Mononuclear cell (primary cell): Measurements from ENCODE around the gene MICAL2. TPM values are rescaled to one million over a fixed set of nuclear protein-coding genes. Genes with fewer than 3 reads are reported as not detected.

Source experiments
- H3K27me3 ChIP-seq: 2 replicates; pipeline ENCODE4 v1.6.0; 2011; ENCODE audit warnings: low read length, control low read depth; ENCODE audit not compliant: insufficient read depth
- H3K4me1 ChIP-seq: 2 replicates; pipeline ENCODE4 v1.5.1; 2011; ENCODE audit warnings: mild to moderate bottlenecking, low read length, control low read depth; ENCODE audit not compliant: insufficient read depth
- H3K4me3 ChIP-seq: 2 replicates; pipeline ENCODE4 v1.5.1; 2011; ENCODE audit warnings: mild to moderate bottlenecking, low read length, moderate library complexity
- H3K9me3 ChIP-seq: 2 replicates; pipeline ENCODE4 v1.5.1; 2011; ENCODE audit warnings: low read depth, mild to moderate bottlenecking, control low read depth, low read length
- total RNA-seq: library from RNA; depleted of rRNA; stranded (reverse); fragments of >200 nt; gene quantifications from one replicate; pipeline ENCODE4 v1.2.3, GENCODE V29; 2012

Gene MICAL2
- total RNA-seq, 1 donor, result 14.5 TPM

DNA sequence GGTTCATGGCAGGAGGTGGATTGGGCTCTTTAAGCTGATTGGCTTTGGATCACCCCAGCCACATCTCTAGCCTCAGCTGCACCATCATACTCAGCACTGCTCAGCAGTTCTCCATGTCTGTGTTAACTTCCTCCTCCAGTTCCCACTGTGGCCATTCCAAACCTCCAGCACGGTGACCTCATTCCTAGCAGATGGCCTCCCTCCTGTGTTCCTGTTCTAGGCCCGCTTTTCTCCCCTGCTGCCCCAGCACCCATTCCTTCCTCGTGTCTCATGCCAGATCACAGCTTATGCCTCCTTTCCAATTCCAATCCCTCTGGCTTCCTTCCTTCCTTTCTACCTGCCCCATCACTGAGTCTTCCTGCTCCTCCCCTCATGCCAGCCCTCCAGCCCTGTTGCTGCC is 96.1 kb downstream of the MICAL2 start:
- Histone ChIP-seq H3K4me3 (no peak overlapping the region), H3K27me3 (no peaks in the 10 kb centered on the region), H3K9me3 (no peaks in the 10 kb centered on the region), H3K4me1 (no peaks in the 10 kb centered on the region)

- Histone ChIP-seq H3K9me3 (no peaks in the 10 kb centered on the region), H3K27me3 (no peaks in the 10 kb centered on the region), H3K4me1 (no peaks in the 10 kb centered on the region), H3K4me3 (no peak overlapping the region)
These were observed 97.2 kb downstream of the MICAL2 start for GRCh38 chr11:12207384-12208150.

GRCh38 chr11:12209096-12209495 is 98.7 kb downstream of the MICAL2 start:
- H3K27me3 ChIP-seq, result no peaks in the 10 kb centered on the region
- H3K4me3 ChIP-seq, result no peak overlapping the region
- no peaks in the 10 kb centered on the region for H3K9me3 ChIP-seq
- no peaks in the 10 kb centered on the region for H3K4me1 ChIP-seq

- peaks cover 9% of the 10 kb centered on the region for H3K4me1 ChIP-seq
- no peaks in the 10 kb centered on the region for H3K27me3 ChIP-seq
- H3K4me3 ChIP-seq, result no peak overlapping the region
- H3K9me3 ChIP-seq, result no peaks in the 10 kb centered on the region
These were observed 99.8 kb downstream of the MICAL2 start for GRCh38 chr11:12210200-12210599.

- Histone ChIP-seq H3K4me3 (no peak overlapping the region), H3K9me3 (no peaks in the 10 kb centered on the region), H3K27me3 (no peaks in the 10 kb centered on the region), H3K4me1 (peaks cover 19% of the 10 kb centered on the region)
These were observed 101.1 kb downstream of the MICAL2 start for GRCh38 chr11:12211331-12212065.

GRCh38 chr11:12212174-12212820 is 101.9 kb downstream of the MICAL2 start:
- H3K4me1 ChIP-seq, result peaks cover 23% of the 10 kb centered on the region
- no peak overlapping the region for H3K4me3 ChIP-seq

DNA sequence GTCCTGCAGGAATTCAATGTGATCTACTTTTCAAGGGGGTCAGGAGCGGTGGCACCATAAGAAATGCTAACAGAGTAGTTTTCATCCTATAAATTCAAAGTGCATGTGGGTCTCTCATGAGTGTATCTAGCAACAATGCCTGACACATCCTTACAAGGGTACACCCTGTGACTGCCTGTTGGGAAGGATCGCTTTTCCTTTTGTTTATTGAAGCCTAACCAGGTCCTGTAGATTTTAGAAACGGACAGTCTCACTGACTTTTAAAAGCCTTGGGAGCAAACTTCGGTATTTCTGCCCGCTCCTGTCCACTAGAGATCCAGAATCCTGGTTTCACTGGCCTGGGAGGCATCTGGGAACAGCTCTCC is 102.4 kb downstream of the MICAL2 start:
- Histone ChIP-seq H3K9me3 (no peaks in the 10 kb centered on the region), H3K27me3 (no peaks in the 10 kb centered on the region), H3K4me3 (no peak overlapping the region), H3K4me1 (peaks cover 23% of the 10 kb centered on the region)

More at GRCh38 chr11:12212174-12212820, 101.9 kb downstream of the MICAL2 start:
- no peaks in the 10 kb centered on the region for H3K9me3 ChIP-seq
- no peaks in the 10 kb centered on the region for H3K27me3 ChIP-seq

DNA sequence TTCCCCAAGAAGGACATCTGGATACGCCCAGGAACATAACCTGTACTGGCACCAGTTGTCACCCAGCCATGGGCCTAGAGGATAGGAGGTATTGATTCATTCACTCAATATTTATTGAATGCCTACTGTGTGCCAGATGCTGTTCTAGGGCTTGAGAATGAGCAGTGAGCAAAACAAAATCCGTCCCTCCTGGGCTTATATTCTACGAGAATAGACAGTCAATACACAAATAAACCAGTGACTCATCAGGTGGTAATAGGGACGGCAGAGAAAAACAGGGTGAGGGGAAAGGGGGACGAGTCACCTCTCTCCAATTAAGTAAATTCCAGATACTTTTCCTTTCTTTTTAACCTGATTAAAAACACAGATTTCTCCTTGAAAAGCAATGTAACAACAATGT is 103.5 kb downstream of the MICAL2 start:
- no peaks in the 10 kb centered on the region for H3K27me3 ChIP-seq
- no peaks in the 10 kb centered on the region for H3K9me3 ChIP-seq
- no peak overlapping the region for H3K4me3 ChIP-seq
- H3K4me1 ChIP-seq, result peaks cover 23% of the 10 kb centered on the region

DNA sequence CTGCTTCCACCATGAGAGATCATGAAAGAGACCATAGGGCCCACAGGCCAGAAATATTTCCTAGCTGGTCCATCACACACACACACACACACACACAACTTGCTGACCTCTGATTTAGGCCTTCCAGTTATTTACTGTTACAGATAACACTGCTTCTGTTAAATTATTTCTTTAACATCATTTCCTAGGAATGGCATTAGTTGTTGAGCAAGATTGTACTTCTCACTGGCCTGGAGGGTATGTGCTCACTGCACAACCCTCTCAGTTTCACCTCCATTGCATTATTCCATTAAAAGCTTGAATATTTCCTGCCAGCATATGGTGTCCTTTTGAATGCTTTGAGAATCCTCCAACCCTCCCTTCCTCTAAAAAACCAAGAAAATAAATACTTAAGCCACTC is 104.4 kb downstream of the MICAL2 start:
- no peaks in the 10 kb centered on the region for H3K27me3 ChIP-seq
- no peaks in the 10 kb centered on the region for H3K9me3 ChIP-seq
- H3K4me3 ChIP-seq, result no peak overlapping the region
- peaks cover 23% of the 10 kb centered on the region for H3K4me1 ChIP-seq

GRCh38 chr11:12215181-12215593 is 104.8 kb downstream of the MICAL2 start:
- Histone ChIP-seq H3K4me1 (peaks cover 23% of the 10 kb centered on the region), H3K9me3 (no peaks in the 10 kb centered on the region), H3K4me3 (no peak overlapping the region), H3K27me3 (no peaks in the 10 kb centered on the region)

GRCh38 chr11:12216041-12216451 is 105.7 kb downstream of the MICAL2 start:
- H3K4me1 ChIP-seq, result peaks cover 23% of the 10 kb centered on the region
- H3K27me3 ChIP-seq, result no peaks in the 10 kb centered on the region
- no peaks in the 10 kb centered on the region for H3K9me3 ChIP-seq
- H3K4me3 ChIP-seq, result no peak overlapping the region

DNA sequence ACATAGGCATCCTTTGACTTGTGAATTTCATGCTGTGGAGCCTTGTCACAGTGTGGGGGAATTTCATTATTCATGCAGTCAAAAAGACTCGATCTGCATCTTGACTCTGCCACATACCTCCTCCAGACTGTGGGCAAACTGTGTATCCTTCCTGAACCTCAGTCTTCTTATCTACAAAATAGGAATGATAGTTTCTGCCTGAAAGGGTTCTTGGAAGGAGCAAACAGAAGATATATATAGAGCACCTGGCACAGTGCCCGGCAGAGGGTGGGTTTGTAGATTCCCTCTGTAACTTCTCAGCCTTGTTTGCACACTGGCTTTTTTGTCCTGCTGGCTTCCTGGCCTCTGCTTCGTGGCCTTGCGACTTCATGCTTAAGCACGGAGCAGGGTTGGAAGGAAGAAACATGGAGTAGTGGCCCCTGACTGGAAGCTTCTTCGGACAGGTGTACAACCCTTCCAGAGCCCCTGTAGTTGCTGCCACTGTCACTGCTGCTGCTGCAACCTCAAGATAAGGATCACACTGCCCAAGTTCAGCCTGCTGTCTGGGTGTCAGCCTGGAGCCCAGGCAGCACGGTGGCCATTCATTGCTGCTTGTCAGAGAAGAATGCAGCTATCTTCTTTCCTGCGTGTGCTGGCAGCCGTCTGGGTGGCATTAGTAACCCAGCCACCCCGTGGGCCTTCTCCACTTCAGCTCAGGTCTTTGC is 106.4 kb downstream of the MICAL2 start:
- Histone ChIP-seq H3K4me1 (peaks cover 31% of the 10 kb centered on the region), H3K4me3 (no peak overlapping the region), H3K27me3 (no peaks in the 10 kb centered on the region), H3K9me3 (no peaks in the 10 kb centered on the region)

DNA sequence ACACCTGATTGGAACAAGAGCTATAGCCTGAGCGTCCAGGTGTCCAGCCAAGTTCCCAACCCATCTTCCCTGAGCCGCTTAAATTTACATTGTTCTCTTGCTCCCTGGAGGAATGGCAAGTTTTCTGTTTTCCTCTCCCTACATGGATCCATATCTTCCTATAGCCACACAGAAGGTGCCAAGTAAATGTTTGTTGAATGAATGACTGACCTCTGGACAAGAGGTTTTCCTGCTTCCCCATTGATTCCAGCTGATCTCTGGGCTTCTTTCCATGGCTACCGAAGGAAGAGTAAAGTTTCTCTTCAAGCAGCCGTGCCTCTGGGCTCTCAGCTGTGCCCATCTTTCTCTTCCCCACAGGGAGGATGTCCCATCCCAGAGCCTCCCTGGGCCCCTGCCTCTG is 107.5 kb downstream of the MICAL2 start:
- H3K4me1 ChIP-seq, result peaks cover 41% of the 10 kb centered on the region
- no peaks in the 10 kb centered on the region for H3K9me3 ChIP-seq
- H3K27me3 ChIP-seq, result no peaks in the 10 kb centered on the region
- H3K4me3 ChIP-seq, result no peak overlapping the region

DNA sequence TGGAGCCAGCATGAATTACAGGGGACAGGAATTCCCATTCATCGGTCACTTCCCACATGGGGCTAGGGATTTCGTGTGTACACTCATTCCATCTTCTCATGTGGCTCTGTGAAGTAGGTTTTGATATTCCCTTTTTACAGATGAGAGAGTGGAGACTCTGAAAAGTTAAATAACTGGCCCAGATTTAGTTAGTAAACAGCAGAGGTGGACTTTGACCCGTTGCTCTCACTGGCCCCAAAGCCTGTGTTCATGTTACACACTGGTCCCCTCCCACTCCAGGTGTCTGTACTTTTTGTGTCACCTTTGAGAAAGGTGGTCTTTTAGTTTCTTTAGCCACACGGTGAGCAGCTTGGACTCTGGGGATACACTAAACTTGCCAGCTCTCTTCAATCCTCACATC is 108.5 kb downstream of the MICAL2 start:
- peaks cover 52% of the 10 kb centered on the region for H3K4me1 ChIP-seq
- no peaks in the 10 kb centered on the region for H3K9me3 ChIP-seq
- H3K4me3 ChIP-seq, result no peak overlapping the region
- H3K27me3 ChIP-seq, result no peaks in the 10 kb centered on the region

GRCh38 chr11:12219757-12220156 is 109.4 kb downstream of the MICAL2 start:
- H3K4me1 ChIP-seq, result peaks cover 56% of the 10 kb centered on the region
- no peaks in the 10 kb centered on the region for H3K9me3 ChIP-seq
- H3K4me3 ChIP-seq, result no peak overlapping the region
- no peaks in the 10 kb centered on the region for H3K27me3 ChIP-seq
